H9 (cell line): ENCODE results near the gene RAD18. TPM values are rescaled to one million over a fixed set of nuclear protein-coding genes. Genes with fewer than 3 reads are reported as not detected.

Source experiments
- DNase-seq: peaks from one replicate; pipeline ENCODE4 v3.0.0-alpha.2; 2017
- H2AFZ ChIP-seq: one replicate; pipeline ENCODE4 v1.6.1; 2013; ENCODE audit warnings: mild to moderate bottlenecking, low read length, control low read depth, moderate library complexity
- H2AK5ac ChIP-seq: 2 replicates; pipeline ENCODE4 v1.6.1; 2013; ENCODE audit warnings: low read length, control low read depth, mixed read lengths; ENCODE audit not compliant: insufficient read length
- H2BK120ac ChIP-seq: one replicate; pipeline ENCODE4 v1.6.1; 2013; ENCODE audit warnings: low read depth, mild to moderate bottlenecking, low read length, control low read depth, inconsistent platforms; ENCODE audit not compliant: poor library complexity, severe bottlenecking
- H2BK12ac ChIP-seq: 2 replicates; pipeline ENCODE4 v1.6.1; 2013; ENCODE audit warnings: low read length, control low read depth, mixed read lengths, low read depth; ENCODE audit not compliant: insufficient read length
- H2BK15ac ChIP-seq: 2 replicates; pipeline ENCODE4 v1.6.1; 2013; ENCODE audit warnings: low read depth, low read length, control low read depth
- H2BK20ac ChIP-seq: one replicate; pipeline ENCODE4 v1.6.1; 2013; ENCODE audit warnings: low read depth, mild to moderate bottlenecking, low read length, control low read depth, inconsistent platforms; ENCODE audit not compliant: poor library complexity, severe bottlenecking
- H2BK5ac ChIP-seq: 2 replicates; pipeline ENCODE4 v1.6.1; 2013; ENCODE audit warnings: low read length, control low read depth, mixed read lengths; ENCODE audit not compliant: insufficient read length
- H3K14ac ChIP-seq: 2 replicates; pipeline ENCODE4 v1.6.1; 2013; ENCODE audit warnings: low read length, control low read depth; ENCODE audit not compliant: insufficient read depth
- H3K18ac ChIP-seq: 2 replicates; pipeline ENCODE4 v1.6.1; 2013; ENCODE audit warnings: low read depth, mild to moderate bottlenecking, mixed read lengths, low read length, control low read depth; ENCODE audit not compliant: insufficient read length
- H3K23ac ChIP-seq: 2 replicates; pipeline ENCODE4 v1.6.1; 2013; ENCODE audit warnings: low read length, control low read depth, mixed read lengths, low read depth; ENCODE audit not compliant: insufficient read length
- H3K23me2 ChIP-seq: 2 replicates; pipeline ENCODE4 v1.6.1; 2013; ENCODE audit warnings: low read depth, mild to moderate bottlenecking, mixed read lengths, low read length, control low read depth; ENCODE audit not compliant: insufficient read length, poor library complexity, severe bottlenecking
- H3K27ac ChIP-seq: 2 replicates; pipeline ENCODE4 v1.5.1; 2013; ENCODE audit warnings: low read length, control low read depth, mixed read lengths, low read depth; ENCODE audit not compliant: insufficient read length
- H3K27me3 ChIP-seq: 2 replicates; pipeline ENCODE4 v1.6.1; 2013; ENCODE audit warnings: low read length, control low read depth, inconsistent platforms; ENCODE audit not compliant: insufficient read depth
- H3K4ac ChIP-seq: 2 replicates; pipeline ENCODE4 v1.6.1; 2013; ENCODE audit warnings: low read depth, mild to moderate bottlenecking, control low read depth, inconsistent platforms, low read length, moderate library complexity
- H3K4me1 ChIP-seq: 2 replicates; pipeline ENCODE4 v1.6.1; 2013; ENCODE audit warnings: low read length, control low read depth, inconsistent platforms; ENCODE audit not compliant: insufficient read depth
- H3K4me2 ChIP-seq: 2 replicates; pipeline ENCODE4 v1.6.1; 2013; ENCODE audit warnings: low read length, control low read depth, mixed read lengths; ENCODE audit not compliant: insufficient read length, insufficient read depth
- H3K56ac ChIP-seq: 2 replicates; pipeline ENCODE4 v1.6.1; 2013; ENCODE audit warnings: low read depth, mild to moderate bottlenecking, mixed read lengths, low read length, control low read depth; ENCODE audit not compliant: insufficient read length
- H3K79me1 ChIP-seq: 2 replicates; pipeline ENCODE4 v1.6.1; 2013; ENCODE audit warnings: low read depth, mild to moderate bottlenecking, moderate library complexity, low read length, control low read depth, inconsistent platforms; ENCODE audit not compliant: insufficient read depth, poor library complexity, severe bottlenecking
- H3K79me2 ChIP-seq: 2 replicates; pipeline ENCODE4 v1.6.1; 2013; ENCODE audit warnings: low read length, control low read depth, inconsistent platforms; ENCODE audit not compliant: insufficient read depth
- H3K9ac ChIP-seq: 2 replicates; pipeline ENCODE4 v1.6.1; 2013; ENCODE audit warnings: low read length, control low read depth, mixed read lengths; ENCODE audit not compliant: insufficient read length; ENCODE audit errors: extremely low read depth
- H3K9me3 ChIP-seq: one replicate; pipeline ENCODE4 v1.6.1; 2013; ENCODE audit warnings: low read depth, low read length, inconsistent platforms; ENCODE audit not compliant: control insufficient read depth
- H3T11ph ChIP-seq: one replicate; pipeline ENCODE4 v1.6.1; 2013; ENCODE audit warnings: mild to moderate bottlenecking, low read length, control low read depth, inconsistent platforms
- H4K20me1 ChIP-seq: one replicate; pipeline ENCODE4 v1.6.1; 2013; ENCODE audit not compliant: control insufficient read depth, insufficient read length, insufficient read depth
- H4K5ac ChIP-seq: 2 replicates; pipeline ENCODE4 v1.6.1; 2013; ENCODE audit warnings: low read depth, mild to moderate bottlenecking, mixed read lengths, low read length, control low read depth; ENCODE audit not compliant: insufficient read length
- H4K8ac ChIP-seq: replicated peaks from 2 replicates; pipeline ENCODE4 v1.6.1; 2013; ENCODE audit warnings: low read length, control low read depth, mixed read lengths, low read depth; ENCODE audit not compliant: insufficient read length
- H4K91ac ChIP-seq: 2 replicates; pipeline ENCODE4 v1.6.1; 2013; ENCODE audit warnings: low read depth, mild to moderate bottlenecking, moderate library complexity, mixed read lengths, low read length, control low read depth; ENCODE audit not compliant: insufficient read length
- H3K27ac Mint-ChIP-seq, 3 experiments: 2 replicates in 2 of 3; 3 replicates in 1 of 3; pipeline ENCODE4 v1.8.0; 2020 to 2021; ENCODE audit warnings: mixed read lengths in 3 of 3, mild to moderate bottlenecking in 1 of 3, moderate library complexity in 1 of 3
- H3K27me3 Mint-ChIP-seq: 2 replicates; pipeline ENCODE4 v1.8.0; 2021; ENCODE audit warnings: low read depth, mild to moderate bottlenecking, moderate library complexity, mixed read lengths
- H3K36me3 Mint-ChIP-seq, 3 experiments: 2 replicates in 2 of 3; 3 replicates in 1 of 3; pipeline ENCODE4 v1.8.0; 2020 to 2021; ENCODE audit warnings: low read depth in 3 of 3, mixed read lengths in 3 of 3; ENCODE audit not compliant: insufficient read depth in 1 of 3
- H3K4me1 Mint-ChIP-seq, 2 experiments: 2 replicates each; pipeline ENCODE4 v1.8.0; 2020; ENCODE audit warnings: mixed read lengths in 2 of 2
- H3K4me3 Mint-ChIP-seq, 2 experiments: 2 replicates in 1 of 2; 3 replicates in 1 of 2; pipeline ENCODE4 v1.8.0; 2020 to 2021; ENCODE audit warnings: mild to moderate bottlenecking in 2 of 2, mixed read lengths in 2 of 2, moderate library complexity in 1 of 2
- H3K9me3 Mint-ChIP-seq, 2 experiments: 2 replicates in 1 of 2; 3 replicates in 1 of 2; pipeline ENCODE4 v1.8.0; 2020; ENCODE audit warnings: mild to moderate bottlenecking in 2 of 2, mixed read lengths in 2 of 2, moderate library complexity in 1 of 2
- WGBS: extraction: QIAGEN DNeasy Blood & Tissue Kit; methylation state at CpG from one replicate; pipeline ENCODE4 v1.1.7; 2013; ENCODE audit warnings: missing lambda C conversion rate, low lambda C conversion rate, mixed read lengths; ENCODE audit not compliant: insufficient read length; ENCODE audit errors: extremely low coverage; 5-methylcytosine and 5-hydroxymethylcytosine counted together
- total RNA-seq: library from RNA; stranded (reverse); gene quantifications from 2 replicates; pipeline ENCODE4 v1.2.1, GENCODE V29; 2021
- TF ChIP-seq, protein P1 (sequence below): fragments of 200-600 bp; sonication (generic); conservative IDR thresholded peaks from 3 replicates; pipeline ENCODE4 v1.8.0; 2021; ENCODE audit warnings: antibody characterized with exemption, mild to moderate bottlenecking

RAD18 gene
- total RNA-seq, 1 experiment from 2014 or later, result 27.8 TPM

GRCh38 chr3:8891774-8892173, 71.5 kb downstream of the RAD18 start:
- Histone ChIP-seq H3K23me2 (no peaks in the 10 kb centered on the region), H2BK120ac (no peak overlapping the region), H3K4ac (no peak overlapping the region), H2BK12ac (no peak overlapping the region), H3K9ac (no peak overlapping the region), H3K56ac (no peak overlapping the region), H2BK20ac (no peak overlapping the region), H3K27ac (no peak overlapping the region), H3K23ac (no peak overlapping the region), H4K91ac (no peak overlapping the region), H3K9me3 (no peaks in the 10 kb centered on the region), H2BK15ac (no peak overlapping the region), H3K4me1 (no peaks in the 10 kb centered on the region; the same call in 1 of the 2 replicates), H3K27me3 (no peaks in the 10 kb centered on the region), H2AFZ (no peak overlapping the region), H2AK5ac (no peak overlapping the region), H3K79me1 (no peaks in the 10 kb centered on the region), H3K18ac (no peak overlapping the region), H3T11ph (no peak overlapping the region), H3K79me2 (no peaks in the 10 kb centered on the region), H3K14ac (no peak overlapping the region), H4K8ac (no peak overlapping the region), H2BK5ac (no peak overlapping the region), H4K5ac (no peak overlapping the region), H3K4me2 (no peak overlapping the region), H4K20me1 (no peaks in the 10 kb centered on the region)
- no peak for DNase-seq
- H3K9me3 Mint-ChIP-seq, result no peaks in the 10 kb centered on the region
- H3K4me1 Mint-ChIP-seq, result peaks cover 4 to 7% of the 10 kb centered on the region in 2 experiments
- no peak overlapping the region for H3K27ac Mint-ChIP-seq
- TF ChIP-seq, protein P1, sequence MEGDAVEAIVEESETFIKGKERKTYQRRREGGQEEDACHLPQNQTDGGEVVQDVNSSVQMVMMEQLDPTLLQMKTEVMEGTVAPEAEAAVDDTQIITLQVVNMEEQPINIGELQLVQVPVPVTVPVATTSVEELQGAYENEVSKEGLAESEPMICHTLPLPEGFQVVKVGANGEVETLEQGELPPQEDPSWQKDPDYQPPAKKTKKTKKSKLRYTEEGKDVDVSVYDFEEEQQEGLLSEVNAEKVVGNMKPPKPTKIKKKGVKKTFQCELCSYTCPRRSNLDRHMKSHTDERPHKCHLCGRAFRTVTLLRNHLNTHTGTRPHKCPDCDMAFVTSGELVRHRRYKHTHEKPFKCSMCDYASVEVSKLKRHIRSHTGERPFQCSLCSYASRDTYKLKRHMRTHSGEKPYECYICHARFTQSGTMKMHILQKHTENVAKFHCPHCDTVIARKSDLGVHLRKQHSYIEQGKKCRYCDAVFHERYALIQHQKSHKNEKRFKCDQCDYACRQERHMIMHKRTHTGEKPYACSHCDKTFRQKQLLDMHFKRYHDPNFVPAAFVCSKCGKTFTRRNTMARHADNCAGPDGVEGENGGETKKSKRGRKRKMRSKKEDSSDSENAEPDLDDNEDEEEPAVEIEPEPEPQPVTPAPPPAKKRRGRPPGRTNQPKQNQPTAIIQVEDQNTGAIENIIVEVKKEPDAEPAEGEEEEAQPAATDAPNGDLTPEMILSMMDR, result no peak
- no peaks in the 10 kb centered on the region for H3K27me3 Mint-ChIP-seq
- WGBS, result no CpG with 5 or more reads among the region's 1 CpG
- peaks cover 0 to 24% (median 4%) of the 10 kb centered on the region in 3 experiments; a peak in 3 of 7 replicates for H3K36me3 Mint-ChIP-seq
- no peak overlapping the region for H3K4me3 Mint-ChIP-seq
